ENCODE measurements around the gene FAH. TPM values are rescaled to one million over a fixed set of nuclear protein-coding genes. Genes with fewer than 3 reads are reported as not detected.
"Not testable (repeated sequence)": the region's sequence is repeated elsewhere in the genome, so short reads cannot be mapped to it uniquely, and the experiment has no call there.

Gene FAH
- total RNA-seq, 8 experiments from 2014 or later = 5.9 to 49.8 (median 11.4) TPM

DNA sequence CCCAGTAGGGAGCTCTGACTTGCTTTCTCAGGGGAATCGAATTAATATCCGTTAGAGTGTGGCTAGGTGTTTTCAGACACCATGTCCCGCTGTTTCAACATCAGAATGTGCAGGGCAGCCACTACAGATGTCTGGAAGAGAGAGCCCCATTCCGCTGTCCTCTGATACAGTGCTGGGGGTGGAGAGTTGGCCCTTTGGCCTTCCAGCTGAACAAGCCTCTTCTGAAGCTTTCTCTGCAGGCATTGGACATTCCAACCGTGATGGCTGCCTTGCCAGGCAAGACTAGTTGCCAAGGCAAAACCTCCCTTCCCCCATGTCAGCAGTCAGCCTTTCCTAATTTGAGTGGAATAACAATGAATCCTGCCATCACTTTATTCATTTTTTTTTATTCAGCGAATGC is 1.5 kb downstream of the FAH start:
- peak overlapping the region in 1 of 5 donors; percentile 93 for H3K4me3 ChIP-seq
- 50 to 100% (median 90%) methylated on average over 1 to 4 of the region's 6 CpGs; no CpG with 5 or more reads in 6 of the 10 experiments for WGBS, 10 experiments
- ATAC-seq (replicated peaks in 6 of 8) = peak in 1 of 8 experiments; percentile 10

DNA sequence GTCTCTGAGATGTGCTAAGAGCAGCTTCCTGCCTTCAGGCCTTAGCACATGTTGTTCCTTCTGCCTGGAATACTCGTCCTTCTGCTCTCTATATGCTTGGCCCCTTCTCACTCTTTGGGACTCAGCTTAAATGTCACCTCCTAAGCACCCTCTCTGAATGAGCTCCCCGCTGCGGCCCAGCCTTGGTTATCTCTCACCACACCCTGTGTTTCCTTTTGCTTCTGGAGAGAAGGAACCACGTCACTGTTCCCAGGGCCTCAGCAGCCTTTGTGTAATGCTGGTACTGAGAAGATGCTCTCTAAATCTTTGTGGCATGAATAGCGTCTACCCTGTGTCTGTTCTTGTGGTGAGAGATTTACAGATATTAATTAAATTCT is 2.2 kb downstream of the FAH start:
- Histone ChIP-seq H3K4me3 (no peak overlapping the region), H3K27ac (no peak overlapping the region), H3K4me1 (replicated peaks in 1 of 2) (peaks cover 21 to 24% of the 10 kb centered on the region in 2 donors)
- no peak for ATAC-seq (replicated peaks in 6 of 8)
- in situ Hi-C loops (cut with MboI; ENCODE audit: low pct_unique_long_range_greater_than_20kb in 2 of 9, low sequenced_read_pairs in 9 of 9, unreplicated experiment in 9 of 9) = no loop called here
- WGBS, 10 experiments = 73 to 100% (median 92%) methylated on average over 1 to 5 of the region's 5 CpGs; no CpG with 5 or more reads in 2 of the 10 experiments

More for the DNA sequence above, 1.5 kb downstream of the FAH start:
- no peak overlapping the region for H3K27ac ChIP-seq
- H3K4me1 ChIP-seq (replicated peaks in 1 of 2) = peaks cover 21 to 24% of the 10 kb centered on the region in 2 donors
- in situ Hi-C loops (cut with MboI; ENCODE audit: low pct_unique_long_range_greater_than_20kb in 2 of 9, low sequenced_read_pairs in 9 of 9, unreplicated experiment in 9 of 9) = no loop called here

DNA sequence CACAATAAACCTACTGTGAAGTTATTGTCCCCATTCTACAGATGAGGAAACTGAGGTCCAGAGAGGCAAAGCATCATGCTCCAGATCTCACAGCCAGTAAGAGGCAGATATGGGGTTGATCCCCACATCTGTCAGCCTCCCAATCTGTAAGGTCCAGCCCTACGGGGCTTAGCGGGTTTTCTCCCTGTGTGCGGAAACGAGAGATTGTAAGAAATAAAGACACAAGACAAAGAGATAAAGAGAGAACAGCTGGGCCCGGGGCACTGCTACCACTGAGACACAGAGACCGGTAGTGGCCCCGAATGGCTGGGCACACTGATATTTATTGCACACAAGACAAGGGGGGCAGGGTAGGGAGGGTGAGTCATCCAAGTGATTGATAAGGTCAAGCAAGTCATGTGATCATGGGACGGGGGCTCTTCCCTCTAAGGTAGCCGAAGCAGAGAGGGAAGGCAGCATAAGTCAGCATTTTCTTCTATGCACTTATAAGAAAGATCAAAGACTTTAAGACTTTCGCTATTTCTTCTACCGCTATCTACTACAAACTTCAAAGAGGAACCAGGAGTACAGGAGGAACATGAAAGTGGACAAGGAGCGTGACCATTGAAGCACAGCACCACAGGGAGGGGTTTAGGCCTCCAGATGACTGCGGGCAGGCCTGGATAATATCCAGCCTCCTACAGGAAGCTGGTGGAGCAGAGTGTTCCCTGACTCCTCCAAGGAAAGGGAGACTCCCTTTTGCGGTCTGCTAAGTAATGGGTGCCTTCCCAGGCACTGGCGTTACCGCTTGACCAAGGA is 2.8 kb downstream of the FAH start:
- in situ Hi-C loops (cut with MboI; ENCODE audit: low pct_unique_long_range_greater_than_20kb in 2 of 9, low sequenced_read_pairs in 9 of 9, unreplicated experiment in 9 of 9) = not testable (repeated sequence)

DNA sequence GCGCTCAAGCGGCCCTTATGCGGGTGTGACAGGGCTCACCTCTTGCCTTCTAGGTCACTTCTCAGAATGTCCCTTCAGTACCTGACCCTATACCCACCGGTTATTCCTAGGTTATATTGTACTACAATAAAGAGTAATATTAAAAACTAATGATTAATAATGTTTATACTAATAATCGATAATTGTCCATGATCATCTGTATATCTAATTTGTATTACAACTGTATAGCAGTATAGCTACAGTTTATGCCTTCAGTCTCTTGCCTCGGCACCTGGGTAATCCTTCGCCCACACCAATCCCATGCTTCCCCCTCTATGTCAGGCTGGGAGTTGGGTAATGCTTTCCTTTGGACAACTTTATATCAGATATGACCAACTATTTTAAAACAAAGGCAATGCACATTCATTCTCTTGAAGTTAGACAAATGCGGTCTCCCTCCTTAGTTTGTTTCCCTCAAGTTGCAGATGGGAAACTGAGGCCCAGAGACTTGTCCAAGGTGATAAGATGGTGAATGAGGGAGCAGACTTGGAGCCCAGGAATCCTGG is 3.4 kb downstream of the FAH start:
- H3K27ac ChIP-seq = no peak overlapping the region
- ATAC-seq (replicated peaks in 6 of 8) = no peak
- peaks cover 21 to 24% of the 10 kb centered on the region in 2 donors for H3K4me1 ChIP-seq (replicated peaks in 1 of 2)
- H3K4me3 ChIP-seq = no peak overlapping the region
- in situ Hi-C loops (cut with MboI; ENCODE audit: low pct_unique_long_range_greater_than_20kb in 2 of 9, low sequenced_read_pairs in 9 of 9, unreplicated experiment in 9 of 9) = no loop called here
- WGBS, 10 experiments = 90 to 100% (median 95%) methylated on average over 2 to 6 of the region's 8 CpGs; no CpG with 5 or more reads in 2 of the 10 experiments

More for the DNA sequence above, 2.8 kb downstream of the FAH start:
- H3K27ac ChIP-seq; ATAC-seq (replicated peaks in 6 of 8); H3K4me3 ChIP-seq: not testable (repeated sequence)
- peaks cover 21 to 24% of the 10 kb centered on the region in 2 donors for H3K4me1 ChIP-seq (replicated peaks in 1 of 2)
- 60 to 100% (median 71%) methylated on average over 1 to 9 of the region's 16 CpGs for WGBS, 10 experiments

DNA sequence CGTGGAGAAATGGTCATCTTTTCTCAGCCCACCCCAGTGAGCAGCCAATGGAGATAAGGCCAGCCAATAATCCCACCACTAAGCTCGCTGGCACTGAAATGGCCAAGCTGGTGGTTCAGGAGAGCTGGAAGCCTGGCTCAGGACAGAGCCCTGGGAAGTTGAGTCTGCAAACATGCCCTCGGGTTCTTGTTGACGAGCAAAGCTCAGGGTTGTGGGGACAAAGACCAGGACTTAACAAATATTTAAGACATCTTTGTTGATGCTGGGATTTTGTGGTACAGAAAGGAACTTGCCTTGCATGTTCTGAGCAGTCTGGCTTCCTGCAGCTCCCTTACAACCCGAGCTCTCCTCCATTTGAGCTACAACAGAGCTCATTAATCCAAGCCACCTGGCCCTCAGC is 4.4 kb downstream of the FAH start:
- in situ Hi-C loops (cut with MboI; ENCODE audit: low pct_unique_long_range_greater_than_20kb in 2 of 9, low sequenced_read_pairs in 9 of 9, unreplicated experiment in 9 of 9) = no loop called here
- Histone ChIP-seq H3K4me1 (replicated peaks in 1 of 2) (peaks cover 21 to 24% of the 10 kb centered on the region in 2 donors), H3K27ac (no peak overlapping the region), H3K4me3 (no peak overlapping the region)
- ATAC-seq (replicated peaks in 6 of 8) = no peak
- WGBS, 10 experiments = 86 to 100% (median 98%) methylated on average over 1 to 4 of the region's 5 CpGs; no CpG with 5 or more reads in 2 of the 10 experiments

DNA sequence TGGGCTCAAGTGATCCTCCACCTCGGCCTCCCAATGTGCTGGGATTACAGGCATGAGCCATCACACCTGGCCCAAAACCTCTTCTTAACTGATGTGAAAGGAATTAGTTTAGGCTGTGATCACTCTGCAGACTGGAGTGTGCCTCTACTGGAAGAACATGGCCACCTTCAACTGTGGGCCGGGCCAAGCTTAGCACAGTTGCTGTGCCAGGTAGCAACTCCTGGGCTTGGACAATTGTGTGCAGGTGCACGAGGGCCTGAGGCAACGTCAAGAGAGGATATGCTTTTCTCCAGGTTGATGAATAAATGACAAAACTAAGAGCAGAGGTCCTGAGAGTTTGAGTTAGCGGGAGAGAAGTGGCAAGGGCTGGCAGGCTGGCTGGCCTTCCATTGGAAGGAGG is 6.5 kb downstream of the FAH start:
- Histone ChIP-seq H3K27ac (no peak overlapping the region), H3K4me3 (no peak overlapping the region), H3K4me1 (replicated peaks in 1 of 2) (peaks cover 11 to 15% of the 10 kb centered on the region in 2 donors)
- 79 to 100% (median 96%) methylated on average over 1 to 5 of the region's 5 CpGs; no CpG with 5 or more reads in 2 of the 10 experiments for WGBS, 10 experiments
- ATAC-seq (replicated peaks in 6 of 8) = no peak
- in situ Hi-C loops (cut with MboI; ENCODE audit: low pct_unique_long_range_greater_than_20kb in 2 of 9, low sequenced_read_pairs in 9 of 9, unreplicated experiment in 9 of 9) = no loop called here

DNA sequence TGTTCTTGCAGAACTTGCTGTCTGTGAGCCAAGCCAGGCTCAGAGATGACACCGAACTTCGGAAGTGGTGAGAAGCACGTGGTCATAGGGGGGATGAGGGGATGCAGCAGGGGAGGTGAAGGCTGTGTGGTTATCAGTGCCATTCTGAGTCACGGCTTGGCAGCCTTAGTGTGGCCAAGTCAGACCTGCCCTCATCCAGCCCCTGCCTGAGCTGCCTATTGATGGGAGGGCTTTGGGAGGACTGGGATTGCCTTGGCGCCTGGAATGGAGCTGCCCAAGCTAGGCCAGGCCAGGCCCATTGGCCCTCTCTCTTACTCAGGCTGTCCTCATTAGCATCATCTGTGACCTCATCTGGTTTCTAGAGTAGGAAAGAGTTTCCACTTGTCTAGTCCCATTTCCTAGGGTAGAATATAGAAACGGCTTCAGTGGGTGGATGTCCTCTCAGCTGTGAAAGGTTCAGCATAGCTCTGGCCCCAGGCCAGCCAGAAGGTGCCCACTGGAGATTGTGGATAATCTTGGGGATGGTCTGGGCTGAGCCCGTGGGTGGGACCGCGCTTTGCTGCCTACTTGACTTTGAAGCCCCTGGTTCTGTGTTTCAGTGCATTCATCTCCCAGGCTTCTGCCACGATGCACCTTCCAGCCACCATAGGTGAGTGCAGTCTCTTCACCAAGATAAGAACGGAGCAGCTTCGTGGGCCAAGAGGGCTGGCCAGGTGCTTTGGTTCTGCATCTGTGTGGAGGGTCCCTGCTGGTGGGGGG is 7.2 kb downstream of the FAH start:
- H3K27ac ChIP-seq = no peak overlapping the region
- WGBS, 10 experiments = 80 to 100% (median 100%) methylated on average over 1 to 2 of the region's 12 CpGs; no CpG with 5 or more reads in 3 of the 10 experiments
- H3K4me1 ChIP-seq (replicated peaks in 1 of 2) = peaks cover 4 to 8% of the 10 kb centered on the region in 2 donors
- ATAC-seq (replicated peaks in 6 of 8) = peak in 3 of 8 experiments; percentile 9 to 56 (median 56)
- in situ Hi-C loops (cut with MboI; ENCODE audit: low pct_unique_long_range_greater_than_20kb in 2 of 9, low sequenced_read_pairs in 9 of 9, unreplicated experiment in 9 of 9) = no loop called here
- H3K4me3 ChIP-seq = no peak overlapping the region

DNA sequence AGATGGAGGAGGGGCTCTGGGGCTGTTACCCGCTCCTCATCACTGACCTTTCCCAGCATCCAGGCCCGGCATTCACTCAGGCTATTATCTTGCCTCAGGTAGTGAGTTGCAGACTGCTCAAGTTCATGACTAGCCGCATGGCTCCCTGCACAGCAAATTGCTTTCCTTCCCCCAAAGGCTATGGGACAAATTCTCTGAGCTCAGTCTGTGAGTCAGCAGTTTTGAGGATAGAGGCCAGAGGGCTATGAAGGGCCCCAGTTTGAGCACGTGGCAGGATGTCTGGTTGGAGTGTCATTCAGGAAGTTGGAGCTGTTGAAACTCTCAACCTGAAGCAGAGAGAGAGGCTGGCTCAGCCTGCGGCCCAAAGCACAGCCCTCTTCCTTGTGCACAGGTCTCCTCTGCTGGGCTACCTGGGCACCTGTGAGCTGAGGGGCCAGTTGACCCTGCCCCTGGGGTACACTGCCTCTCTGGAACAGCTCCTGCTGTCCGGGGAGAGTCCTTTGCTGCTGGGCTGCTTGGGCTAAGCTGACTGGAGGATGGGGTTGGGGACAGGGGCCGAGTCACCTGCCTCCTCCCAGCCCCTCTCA is 7.9 kb downstream of the FAH start:
- Histone ChIP-seq H3K4me1 (replicated peaks in 1 of 2) (peaks cover 0 to 2% of the 10 kb centered on the region in 2 donors), H3K4me3 (no peak overlapping the region), H3K27ac (no peak overlapping the region)
- ATAC-seq (replicated peaks in 6 of 8) = peak; percentile 22 to 94 (median 78)
- WGBS, 10 experiments = 15 to 90% (median 69%) methylated on average over 1 to 4 of the region's 7 CpGs; no CpG with 5 or more reads in 4 of the 10 experiments
- in situ Hi-C loops (cut with MboI; ENCODE audit: low pct_unique_long_range_greater_than_20kb in 2 of 9, low sequenced_read_pairs in 9 of 9, unreplicated experiment in 9 of 9) = no loop called here

DNA sequence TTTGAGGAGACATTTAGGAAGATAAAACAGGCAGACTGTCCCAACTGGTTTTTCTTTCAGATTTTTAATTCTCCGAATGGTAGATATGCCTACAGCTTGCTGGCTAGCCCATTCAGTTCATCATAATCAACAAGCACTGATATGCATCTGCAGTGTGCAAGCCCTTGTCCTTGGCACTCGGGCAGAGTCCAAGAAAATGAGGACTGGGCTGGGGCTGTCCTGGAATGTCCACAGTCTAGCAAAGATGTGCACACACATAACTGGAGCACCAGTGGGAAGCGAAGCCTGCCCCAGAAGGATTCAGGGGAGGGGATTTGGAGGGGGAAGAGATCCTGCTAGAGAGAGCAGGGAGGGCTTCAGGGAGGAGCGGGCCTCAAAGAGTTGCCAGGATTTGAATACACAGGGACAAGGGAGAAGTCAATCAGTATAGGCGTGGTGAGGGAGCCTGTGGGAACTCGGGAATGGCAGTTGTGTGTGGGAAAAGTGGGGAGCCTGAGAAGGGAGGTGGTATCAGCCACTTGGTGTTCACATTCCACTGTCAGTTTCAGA is 8.7 kb downstream of the FAH start:
- Histone ChIP-seq H3K4me1 (replicated peaks in 1 of 2) (no peaks in the 10 kb centered on the region), H3K27ac (no peak overlapping the region), H3K4me3 (no peak overlapping the region)
- ATAC-seq (replicated peaks in 6 of 8) = peak in 1 of 8 experiments; percentile 9
- in situ Hi-C loops (cut with MboI; ENCODE audit: low pct_unique_long_range_greater_than_20kb in 2 of 9, low sequenced_read_pairs in 9 of 9, unreplicated experiment in 9 of 9) = no loop called here
- 80 to 100% (median 86%) methylated on average over 1 to 3 of the region's 6 CpGs; no CpG with 5 or more reads in 3 of the 10 experiments for WGBS, 10 experiments

DNA sequence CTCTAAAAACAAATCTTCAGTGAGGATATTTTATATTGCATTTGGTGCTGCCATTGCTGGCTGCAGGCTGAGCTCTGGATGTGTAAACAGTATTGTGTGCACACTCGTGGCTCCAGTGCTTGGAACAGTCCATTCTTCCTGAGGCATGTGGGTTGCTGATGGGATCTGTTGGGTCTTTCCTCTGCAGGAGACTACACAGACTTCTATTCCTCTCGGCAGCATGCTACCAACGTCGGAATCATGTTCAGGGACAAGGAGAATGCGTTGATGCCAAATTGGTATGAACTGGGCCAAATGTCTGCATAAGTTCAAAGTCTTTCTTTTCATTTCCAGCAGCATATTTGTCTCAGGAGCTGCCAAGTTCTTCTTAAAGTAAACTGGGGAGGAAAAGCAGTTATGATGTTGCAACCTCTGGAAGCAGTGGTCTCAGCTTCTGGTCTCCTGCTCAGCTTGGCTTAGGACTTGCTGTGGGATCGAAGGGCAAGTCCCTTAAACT is 9.3 kb downstream of the FAH start:
- Histone ChIP-seq H3K4me3 (no peak overlapping the region), H3K27ac (no peak overlapping the region), H3K4me1 (replicated peaks in 1 of 2) (no peaks in the 10 kb centered on the region)
- ATAC-seq (replicated peaks in 6 of 8) = peak in 1 of 8 experiments; percentile 66
- in situ Hi-C loops (cut with MboI; ENCODE audit: low pct_unique_long_range_greater_than_20kb in 2 of 9, low sequenced_read_pairs in 9 of 9, unreplicated experiment in 9 of 9) = no loop called here
- 50 to 88% (median 69%) methylated on average over 1 to 5 of the region's 6 CpGs; no CpG with 5 or more reads in 3 of the 10 experiments for WGBS, 10 experiments

DNA sequence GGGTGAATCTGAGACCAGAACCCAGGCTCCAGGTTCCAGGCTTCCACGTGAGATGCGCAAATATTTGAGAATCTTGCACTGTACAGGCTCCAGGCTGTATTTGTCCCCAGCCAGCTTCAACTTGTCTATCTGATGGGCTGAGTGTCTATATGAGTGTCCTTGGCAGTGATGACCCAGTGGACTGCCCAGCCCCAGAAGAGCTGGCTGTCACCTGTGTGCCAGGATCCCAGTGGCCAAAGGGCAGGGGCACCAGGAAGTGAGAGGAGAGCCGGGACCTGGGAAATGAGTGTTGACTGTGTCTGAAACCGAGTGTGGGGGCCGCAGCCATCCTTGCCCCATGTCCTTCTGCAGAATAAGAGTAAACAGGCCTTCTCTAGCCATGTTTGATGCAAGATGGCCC is 10.4 kb downstream of the FAH start:
- H3K27ac ChIP-seq = no peak overlapping the region
- no peak for ATAC-seq (replicated peaks in 6 of 8)
- in situ Hi-C loops (cut with MboI; ENCODE audit: low pct_unique_long_range_greater_than_20kb in 2 of 9, low sequenced_read_pairs in 9 of 9, unreplicated experiment in 9 of 9) = no loop called here
- no peaks in the 10 kb centered on the region for H3K4me1 ChIP-seq (replicated peaks in 1 of 2)
- H3K4me3 ChIP-seq = no peak overlapping the region
- WGBS, 10 experiments = 93 to 100% (median 100%) methylated on average over 1 to 5 of the region's 5 CpGs; no CpG with 5 or more reads in 4 of the 10 experiments

DNA sequence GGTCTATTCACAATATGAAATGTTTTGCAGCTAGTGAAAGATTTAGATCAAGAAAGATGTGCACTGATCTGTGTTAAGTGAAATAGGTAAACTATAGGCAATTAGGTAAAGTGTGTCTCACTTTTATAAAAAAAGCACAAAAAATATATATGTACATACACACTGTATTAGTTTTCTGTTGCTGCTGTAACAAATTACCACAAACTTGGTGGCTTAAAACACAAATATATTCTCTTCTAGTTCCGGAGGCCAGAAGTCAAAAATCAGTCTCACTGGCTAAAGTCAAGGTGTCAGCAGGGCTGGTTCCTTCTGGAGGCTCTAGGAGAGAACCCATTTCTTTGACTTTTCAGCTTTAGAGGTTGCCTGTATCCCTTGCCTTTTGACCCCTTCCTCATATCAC is 11.1 kb downstream of the FAH start:
- H3K27ac ChIP-seq = no peak overlapping the region
- no peak for ATAC-seq (replicated peaks in 6 of 8)
- no peaks in the 10 kb centered on the region for H3K4me1 ChIP-seq (replicated peaks in 1 of 2)
- in situ Hi-C loops (cut with MboI; ENCODE audit: low pct_unique_long_range_greater_than_20kb in 2 of 9, low sequenced_read_pairs in 9 of 9, unreplicated experiment in 9 of 9) = no loop called here
- 71 to 100% (median 100%) methylated on average over 1 of the region's 1 CpG; no CpG with 5 or more reads in 2 of the 10 experiments for WGBS, 10 experiments
- no peak overlapping the region for H3K4me3 ChIP-seq
